Measurements from ENCODE around the gene TRIO.

Gene TRIO

GRCh38 chr5:14247054-14247386 lies 103.9 kb downstream of the TRIO start:
- DNase-seq (ENCODE audit: low read depth), result no peak

GRCh38 chr5:14249258-14250082 lies 106.3 kb downstream of the TRIO start:
- no peak for DNase-seq (ENCODE audit: low read depth)

- DNase-seq (ENCODE audit: low read depth), result no peak
Observed at GRCh38 chr5:14250084-14250695, 107.0 kb downstream of the TRIO start.

- no peak for DNase-seq (ENCODE audit: low read depth)
Observed at GRCh38 chr5:14250748-14251701, 107.9 kb downstream of the TRIO start.

GRCh38 chr5:14251733-14252132 lies 108.6 kb downstream of the TRIO start:
- DNase-seq (ENCODE audit: low read depth), result no peak

- DNase-seq (ENCODE audit: low read depth), result no peak
Observed at GRCh38 chr5:14252793-14253192, 109.7 kb downstream of the TRIO start.

GRCh38 chr5:14254686-14255085 lies 111.5 kb downstream of the TRIO start:
- DNase-seq (ENCODE audit: low read depth), result no peak

- DNase-seq (ENCODE audit: low read depth), result no peak
Observed at GRCh38 chr5:14256026-14256690, 113.0 kb downstream of the TRIO start.

- DNase-seq (ENCODE audit: low read depth), result no peak
Observed at GRCh38 chr5:14256756-14257393, 113.7 kb downstream of the TRIO start.

GRCh38 chr5:14257995-14258403 lies 114.9 kb downstream of the TRIO start:
- no peak for DNase-seq (ENCODE audit: low read depth)

- no peak for DNase-seq (ENCODE audit: low read depth)
Observed at GRCh38 chr5:14258840-14259239, 115.7 kb downstream of the TRIO start.

- DNase-seq (ENCODE audit: low read depth), result no peak
Observed at GRCh38 chr5:14260637-14261036, 117.5 kb downstream of the TRIO start.

- no peak for DNase-seq (ENCODE audit: low read depth)
Observed at GRCh38 chr5:14261235-14261634, 118.1 kb downstream of the TRIO start.

GRCh38 chr5:14261856-14262611 lies 118.9 kb downstream of the TRIO start:
- no peak for DNase-seq (ENCODE audit: low read depth)

- no peak for DNase-seq (ENCODE audit: low read depth)
Observed at GRCh38 chr5:14263113-14263512, 120.0 kb downstream of the TRIO start.

- no peak for DNase-seq (ENCODE audit: low read depth)
Observed at GRCh38 chr5:14263699-14264098, 120.6 kb downstream of the TRIO start.

GRCh38 chr5:14264605-14265316 lies 121.6 kb downstream of the TRIO start:
- peak; percentile 55 for DNase-seq (ENCODE audit: low read depth)

- DNase-seq (ENCODE audit: low read depth), result no peak
Observed at GRCh38 chr5:14265570-14265969, 122.4 kb downstream of the TRIO start.

GRCh38 chr5:14266171-14266570 lies 123.0 kb downstream of the TRIO start:
- no peak for DNase-seq (ENCODE audit: low read depth)

GRCh38 chr5:14266686-14267085 lies 123.5 kb downstream of the TRIO start:
- DNase-seq (ENCODE audit: low read depth), result no peak
